Loucy (cell line): ENCODE data around the gene MSANTD3.

Experiments
- H2AFZ ChIP-seq: fragments of 200-600 bp; sonication (generic); 2 replicates; pipeline ENCODE4 v1.6.0; 2016; ENCODE audit warnings: antibody characterized with exemption, mild to moderate bottlenecking, low read length, moderate library complexity
- H3F3A ChIP-seq: fragments of 200-600 bp; 2 replicates; pipeline ENCODE4 v1.6.0; 2016; ENCODE audit warnings: antibody characterized with exemption, low read depth, mild to moderate bottlenecking
- H3K27me3 ChIP-seq: fragments of 200-600 bp; sonication (generic); 2 replicates; pipeline ENCODE4 v1.6.1; 2014; ENCODE audit warnings: low read length, mild to moderate bottlenecking; ENCODE audit not compliant: insufficient read depth, poor library complexity, severe bottlenecking
- H3K36me3 ChIP-seq: fragments of 200-600 bp; sonication (generic); 2 replicates; pipeline ENCODE4 v1.6.1; 2016; ENCODE audit warnings: low read length; ENCODE audit not compliant: insufficient read depth
- H3K4me1 ChIP-seq: fragments of 200-600 bp; sonication (generic); 2 replicates; pipeline ENCODE4 v1.5.1; 2014; ENCODE audit warnings: low read length, mild to moderate bottlenecking; ENCODE audit not compliant: insufficient read depth, poor library complexity, severe bottlenecking
- H3K4me2 ChIP-seq: fragments of 200-600 bp; sonication (generic); 2 replicates; pipeline ENCODE4 v1.6.0; 2014; ENCODE audit warnings: antibody characterized with exemption, low read length, low read depth, mild to moderate bottlenecking; ENCODE audit not compliant: poor library complexity, severe bottlenecking
- H3K4me3 ChIP-seq: fragments of 200-600 bp; sonication (generic); 2 replicates; pipeline ENCODE4 v1.5.1; 2014; ENCODE audit warnings: low read length, mild to moderate bottlenecking, mixed read lengths; ENCODE audit not compliant: poor library complexity, severe bottlenecking
- H3K79me2 ChIP-seq: fragments of 200-600 bp; sonication (generic); 2 replicates; pipeline ENCODE4 v1.6.1; 2014; ENCODE audit warnings: low read length; ENCODE audit not compliant: insufficient read depth
- H3K9ac ChIP-seq: fragments of 200-600 bp; sonication (generic); 2 replicates; pipeline ENCODE4 v1.6.0; 2014; ENCODE audit warnings: mild to moderate bottlenecking, low read depth, low read length, moderate library complexity; ENCODE audit not compliant: poor library complexity, severe bottlenecking
- H3K9me2 ChIP-seq: fragments of 200-600 bp; sonication (generic); replicated peaks from 2 replicates; pipeline ENCODE4 v1.6.1; 2016; ENCODE audit warnings: low read depth, low read length, mixed read lengths
- H3K9me3 ChIP-seq: fragments of 200-600 bp; sonication (generic); 2 replicates; pipeline ENCODE4 v1.6.1; 2014; ENCODE audit warnings: mild to moderate bottlenecking, antibody characterized with exemption, low read length, low read depth; ENCODE audit not compliant: insufficient read depth
- H4K20me1 ChIP-seq: fragments of 200-600 bp; sonication (generic); 2 replicates; pipeline ENCODE4 v1.6.0; 2014; ENCODE audit warnings: antibody characterized with exemption, low read length, mild to moderate bottlenecking; ENCODE audit not compliant: insufficient read depth, poor library complexity, severe bottlenecking
- EZH2phosphoT487 ChIP-seq: fragments of 200-600 bp; IDR thresholded peaks from 2 replicates; pipeline ENCODE4 v1.6.1; 2018; ENCODE audit warnings: antibody characterized with exemption, mild to moderate bottlenecking, moderate library complexity, borderline replicate concordance
- TF ChIP-seq, protein P1 (sequence below): fragments of 200-600 bp; sonication (generic); conservative IDR thresholded peaks from 2 replicates; pipeline ENCODE4 v1.5.1; 2014; ENCODE audit warnings: mild to moderate bottlenecking, antibody characterized with exemption, low read length

The MSANTD3 gene

GRCh38 chr9:100443781-100444768 lies 17.1 kb downstream of the MSANTD3 start:
- Histone ChIP-seq H3K79me2 (peaks cover 24% of the 10 kb centered on the region), H3F3A (no peaks in the 10 kb centered on the region), H3K36me3 (peaks cover 28% of the 10 kb centered on the region; the same call in 1 of the 2 replicates), H3K9ac (no peak overlapping the region), H4K20me1 (no peaks in the 10 kb centered on the region), H3K9me2 (no peaks in the 10 kb centered on the region), H3K9me3 (no peaks in the 10 kb centered on the region), H3K4me1 (peaks cover 4% of the 10 kb centered on the region), H3K4me2 (peak overlapping the region; percentile 10), H3K27me3 (no peaks in the 10 kb centered on the region), H3K4me3 (no peak overlapping the region), H2AFZ (no peak overlapping the region)
- no peak for TF ChIP-seq EZH2phosphoT487
- TF ChIP-seq, protein P1, sequence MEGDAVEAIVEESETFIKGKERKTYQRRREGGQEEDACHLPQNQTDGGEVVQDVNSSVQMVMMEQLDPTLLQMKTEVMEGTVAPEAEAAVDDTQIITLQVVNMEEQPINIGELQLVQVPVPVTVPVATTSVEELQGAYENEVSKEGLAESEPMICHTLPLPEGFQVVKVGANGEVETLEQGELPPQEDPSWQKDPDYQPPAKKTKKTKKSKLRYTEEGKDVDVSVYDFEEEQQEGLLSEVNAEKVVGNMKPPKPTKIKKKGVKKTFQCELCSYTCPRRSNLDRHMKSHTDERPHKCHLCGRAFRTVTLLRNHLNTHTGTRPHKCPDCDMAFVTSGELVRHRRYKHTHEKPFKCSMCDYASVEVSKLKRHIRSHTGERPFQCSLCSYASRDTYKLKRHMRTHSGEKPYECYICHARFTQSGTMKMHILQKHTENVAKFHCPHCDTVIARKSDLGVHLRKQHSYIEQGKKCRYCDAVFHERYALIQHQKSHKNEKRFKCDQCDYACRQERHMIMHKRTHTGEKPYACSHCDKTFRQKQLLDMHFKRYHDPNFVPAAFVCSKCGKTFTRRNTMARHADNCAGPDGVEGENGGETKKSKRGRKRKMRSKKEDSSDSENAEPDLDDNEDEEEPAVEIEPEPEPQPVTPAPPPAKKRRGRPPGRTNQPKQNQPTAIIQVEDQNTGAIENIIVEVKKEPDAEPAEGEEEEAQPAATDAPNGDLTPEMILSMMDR = no peak

DNA sequence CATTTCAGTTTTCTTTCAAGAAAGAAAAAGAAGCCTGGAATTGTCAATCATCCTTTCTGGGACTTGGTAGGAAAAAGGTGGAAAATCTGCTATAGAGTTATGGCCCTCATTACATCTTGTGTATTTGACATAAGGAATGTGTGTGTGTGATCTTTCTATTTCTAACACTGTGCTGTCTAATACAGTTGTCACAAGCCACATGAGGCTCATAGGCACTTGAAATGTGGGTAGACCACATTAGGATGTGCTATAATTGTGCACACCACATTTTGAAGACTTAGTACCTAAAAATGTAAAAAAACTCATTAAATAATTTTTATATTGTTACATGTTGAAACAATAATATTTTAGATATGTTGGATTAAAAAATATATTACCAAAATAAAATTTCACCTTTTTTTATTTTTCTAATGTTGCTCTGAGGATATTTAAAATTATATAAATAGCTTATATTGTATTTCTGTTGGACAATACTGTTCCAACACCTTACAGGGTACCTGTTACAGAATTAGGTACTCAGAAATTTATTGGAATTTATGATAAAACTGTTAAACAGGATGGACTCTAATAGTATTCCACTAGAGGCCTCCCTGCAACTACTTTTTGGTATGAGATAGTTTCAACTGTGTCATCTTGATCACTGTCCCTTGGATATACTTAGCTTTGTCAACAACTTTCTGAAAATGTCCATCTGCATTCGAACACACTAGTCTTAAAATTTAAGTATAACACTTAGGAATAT lies 18.4 kb downstream of the MSANTD3 start:
- no peaks in the 10 kb centered on the region for H4K20me1 ChIP-seq
- H3K9ac ChIP-seq = no peak overlapping the region
- no peak overlapping the region for H3K4me3 ChIP-seq
- H3K9me3 ChIP-seq = no peaks in the 10 kb centered on the region
- H3K79me2 ChIP-seq = peaks cover 17% of the 10 kb centered on the region
- no peaks in the 10 kb centered on the region for H3F3A ChIP-seq
- H3K36me3 ChIP-seq = peaks cover 28% of the 10 kb centered on the region; the same call in 1 of the 2 replicates
- no peak overlapping the region for H2AFZ ChIP-seq
- peaks cover 4% of the 10 kb centered on the region for H3K4me1 ChIP-seq
- H3K9me2 ChIP-seq = no peaks in the 10 kb centered on the region
- no peak for TF ChIP-seq EZH2phosphoT487
- TF ChIP-seq, protein P1 = 0 out of 2 replicates have a peak, but pooled peaks have one; percentile 10
- H3K27me3 ChIP-seq = no peaks in the 10 kb centered on the region
- H3K4me2 ChIP-seq = no peak overlapping the region

GRCh38 chr9:100445903-100446549 lies 19.1 kb downstream of the MSANTD3 start:
- H3K79me2 ChIP-seq = peaks cover 15% of the 10 kb centered on the region
- H3F3A ChIP-seq = no peaks in the 10 kb centered on the region
- no peaks in the 10 kb centered on the region for H3K9me3 ChIP-seq
- TF ChIP-seq, protein P1 = no peak
- TF ChIP-seq EZH2phosphoT487 = no peak
- no peaks in the 10 kb centered on the region for H4K20me1 ChIP-seq
- H3K27me3 ChIP-seq = no peaks in the 10 kb centered on the region
- no peaks in the 10 kb centered on the region for H3K9me2 ChIP-seq
- H3K4me3 ChIP-seq = no peak overlapping the region
- peaks cover 33% of the 10 kb centered on the region; the same call in 1 of the 2 replicates for H3K36me3 ChIP-seq
- no peak overlapping the region for H2AFZ ChIP-seq
- no peak overlapping the region for H3K9ac ChIP-seq
- peaks cover 4% of the 10 kb centered on the region for H3K4me1 ChIP-seq
- no peak overlapping the region for H3K4me2 ChIP-seq
